Activated CD8-positive, alpha-beta memory T cell treated with anti-CD3 and anti-CD28 coated beads, Interleukin-2, amount 50 U/mL, for 1 hour (primary cell): Measurements from ENCODE around the gene APEH.
A peak's percentile ranks its signal among the peaks of the same experiment; 100 is the strongest.

Experiments
- DNase-seq: peaks from one replicate; pipeline ENCODE4 v3.0.0-alpha.2; 2020; ENCODE audit errors: extremely low read depth

The APEH gene

GRCh38 chr3:49713336-49714105 lies 39.4 kb downstream of the APEH start:
- no peak for DNase-seq

- no peak for DNase-seq
Measured at GRCh38 chr3:49714728-49715550, 40.8 kb downstream of the APEH start.

GRCh38 chr3:49715611-49716121 lies 41.5 kb downstream of the APEH start:
- no peak for DNase-seq

- no peak for DNase-seq
Measured at GRCh38 chr3:49716169-49716568, 42.0 kb downstream of the APEH start.

GRCh38 chr3:49716691-49717210 lies 42.6 kb downstream of the APEH start:
- no peak for DNase-seq

GRCh38 chr3:49717211-49717958 lies 43.2 kb downstream of the APEH start:
- no peak for DNase-seq

- DNase-seq: no peak
Measured at GRCh38 chr3:49717959-49718857, 44.1 kb downstream of the APEH start.

- no peak for DNase-seq
Measured at GRCh38 chr3:49718858-49719213, 44.7 kb downstream of the APEH start.

GRCh38 chr3:49719214-49719884 lies 45.2 kb downstream of the APEH start, which contains the start of gene AMIGO3:
Gene AMIGO3, minus strand, starts transcription at chr3:49719684. Its CDS starts 219 bp downstream, at chr3:49719465.
- DNase-seq: peak; percentile 77

GRCh38 chr3:49720855-49721595 lies 46.9 kb downstream of the APEH start:
- DNase-seq: no peak

GRCh38 chr3:49721596-49721895 lies 47.4 kb downstream of the APEH start:
- DNase-seq: no peak

- DNase-seq: no peak
Measured at GRCh38 chr3:49721896-49722781, 48.0 kb downstream of the APEH start.

GRCh38 chr3:49722896-49723295 lies 48.7 kb downstream of the APEH start:
- DNase-seq: no peak

GRCh38 chr3:49723296-49723627 lies 49.1 kb downstream of the APEH start:
- no peak for DNase-seq

- peak; percentile 39 for DNase-seq
Measured at GRCh38 chr3:49723628-49724551, 49.7 kb downstream of the APEH start, which contains the start of gene GMPPB. Gene GMPPB, minus strand, starts transcription at chr3:49723951. Its CDS starts 225 bp downstream, at chr3:49723726.

GRCh38 chr3:49724586-49724985 lies 50.4 kb downstream of the APEH start:
- DNase-seq: no peak

GRCh38 chr3:49725906-49726681 lies 51.9 kb downstream of the APEH start:
- no peak for DNase-seq
